ENCODE measurements around the gene CAPN10.

Gene CAPN10

DNA sequence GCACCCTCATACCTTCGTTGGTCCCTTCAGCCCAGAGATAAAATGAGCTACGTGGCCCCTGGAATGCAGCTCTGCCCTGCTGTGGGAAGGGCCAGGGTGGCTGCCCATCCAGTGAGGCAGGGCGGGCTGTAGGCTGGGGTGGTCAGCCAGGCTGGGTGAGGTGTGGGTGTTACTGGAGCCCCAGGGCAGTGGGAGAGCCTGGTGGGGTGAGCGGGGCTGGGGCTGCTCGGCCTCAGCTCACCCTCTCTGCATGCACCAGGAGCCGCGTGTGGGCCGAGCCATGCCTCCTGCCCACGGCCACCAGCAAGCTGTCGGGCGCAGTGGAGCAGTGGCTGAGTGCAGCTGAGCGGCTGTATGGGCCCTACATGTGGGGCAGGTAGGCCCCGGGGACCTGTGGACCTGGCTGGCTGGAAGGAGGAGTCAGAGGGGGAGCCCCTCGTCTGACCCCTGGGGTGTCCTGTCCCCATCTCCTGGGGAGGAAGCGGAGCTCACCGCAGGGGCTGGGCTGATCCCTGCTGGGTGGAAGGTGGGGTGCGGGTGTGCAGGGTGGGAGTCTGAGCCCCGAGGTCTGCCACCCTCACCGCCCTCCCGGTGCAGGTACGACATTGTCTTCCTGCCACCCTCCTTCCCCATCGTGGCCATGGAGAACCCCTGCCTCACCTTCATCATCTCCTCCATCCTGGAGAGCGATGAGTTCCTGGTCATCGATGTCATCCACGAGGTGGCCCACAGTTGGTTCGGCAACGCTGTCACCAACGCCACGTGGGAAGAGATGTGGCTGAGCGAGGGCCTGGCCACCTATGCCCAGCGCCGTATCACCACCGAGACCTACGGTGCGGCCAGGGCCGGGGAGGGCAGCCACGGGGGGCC, 12.8 kb upstream of the CAPN10 start:
- TF ChIP-seq ZFX (IDR thresholded peaks at IDR 0.05): no peak
- TF ChIP-seq, protein P1, sequence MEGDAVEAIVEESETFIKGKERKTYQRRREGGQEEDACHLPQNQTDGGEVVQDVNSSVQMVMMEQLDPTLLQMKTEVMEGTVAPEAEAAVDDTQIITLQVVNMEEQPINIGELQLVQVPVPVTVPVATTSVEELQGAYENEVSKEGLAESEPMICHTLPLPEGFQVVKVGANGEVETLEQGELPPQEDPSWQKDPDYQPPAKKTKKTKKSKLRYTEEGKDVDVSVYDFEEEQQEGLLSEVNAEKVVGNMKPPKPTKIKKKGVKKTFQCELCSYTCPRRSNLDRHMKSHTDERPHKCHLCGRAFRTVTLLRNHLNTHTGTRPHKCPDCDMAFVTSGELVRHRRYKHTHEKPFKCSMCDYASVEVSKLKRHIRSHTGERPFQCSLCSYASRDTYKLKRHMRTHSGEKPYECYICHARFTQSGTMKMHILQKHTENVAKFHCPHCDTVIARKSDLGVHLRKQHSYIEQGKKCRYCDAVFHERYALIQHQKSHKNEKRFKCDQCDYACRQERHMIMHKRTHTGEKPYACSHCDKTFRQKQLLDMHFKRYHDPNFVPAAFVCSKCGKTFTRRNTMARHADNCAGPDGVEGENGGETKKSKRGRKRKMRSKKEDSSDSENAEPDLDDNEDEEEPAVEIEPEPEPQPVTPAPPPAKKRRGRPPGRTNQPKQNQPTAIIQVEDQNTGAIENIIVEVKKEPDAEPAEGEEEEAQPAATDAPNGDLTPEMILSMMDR (conservative IDR thresholded peaks at IDR 0.05): no peak
- H3K27ac ChIP-seq: no peak overlapping the region

DNA sequence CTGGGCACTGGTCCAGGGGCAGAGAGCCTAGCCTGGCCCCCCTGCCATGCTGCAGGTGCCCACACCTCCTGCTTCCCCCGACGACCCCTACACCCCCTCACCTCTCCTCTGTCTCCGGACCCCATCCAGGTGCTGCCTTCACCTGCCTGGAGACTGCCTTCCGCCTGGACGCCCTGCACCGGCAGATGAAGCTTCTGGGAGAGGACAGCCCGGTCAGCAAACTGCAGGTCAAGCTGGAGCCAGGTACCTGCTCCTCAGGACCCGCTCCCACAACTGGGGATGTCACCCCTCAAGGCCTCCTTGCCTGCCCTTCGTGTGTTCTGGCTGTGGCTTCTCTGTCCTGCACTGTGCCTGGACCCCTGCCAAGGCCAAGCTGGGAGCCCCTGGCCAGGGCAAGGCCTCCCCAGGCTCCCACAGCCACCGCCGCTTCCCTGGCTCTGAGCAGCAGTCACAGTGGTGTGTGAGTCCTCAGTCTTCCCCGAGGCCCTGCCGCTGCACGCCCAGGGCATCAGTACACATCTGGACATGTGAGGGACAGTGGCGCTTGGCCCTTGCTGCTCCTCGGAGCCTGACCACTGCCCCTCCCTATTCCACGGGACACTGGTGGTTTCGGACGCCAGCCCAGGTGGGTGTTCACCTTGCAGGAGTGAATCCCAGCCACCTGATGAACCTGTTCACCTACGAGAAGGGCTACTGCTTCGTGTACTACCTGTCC, 12.0 kb upstream of the CAPN10 start:
- TF ChIP-seq ZFX (IDR thresholded peaks at IDR 0.05): no peak
- TF ChIP-seq, protein P1 (conservative IDR thresholded peaks at IDR 0.05): no peak

DNA sequence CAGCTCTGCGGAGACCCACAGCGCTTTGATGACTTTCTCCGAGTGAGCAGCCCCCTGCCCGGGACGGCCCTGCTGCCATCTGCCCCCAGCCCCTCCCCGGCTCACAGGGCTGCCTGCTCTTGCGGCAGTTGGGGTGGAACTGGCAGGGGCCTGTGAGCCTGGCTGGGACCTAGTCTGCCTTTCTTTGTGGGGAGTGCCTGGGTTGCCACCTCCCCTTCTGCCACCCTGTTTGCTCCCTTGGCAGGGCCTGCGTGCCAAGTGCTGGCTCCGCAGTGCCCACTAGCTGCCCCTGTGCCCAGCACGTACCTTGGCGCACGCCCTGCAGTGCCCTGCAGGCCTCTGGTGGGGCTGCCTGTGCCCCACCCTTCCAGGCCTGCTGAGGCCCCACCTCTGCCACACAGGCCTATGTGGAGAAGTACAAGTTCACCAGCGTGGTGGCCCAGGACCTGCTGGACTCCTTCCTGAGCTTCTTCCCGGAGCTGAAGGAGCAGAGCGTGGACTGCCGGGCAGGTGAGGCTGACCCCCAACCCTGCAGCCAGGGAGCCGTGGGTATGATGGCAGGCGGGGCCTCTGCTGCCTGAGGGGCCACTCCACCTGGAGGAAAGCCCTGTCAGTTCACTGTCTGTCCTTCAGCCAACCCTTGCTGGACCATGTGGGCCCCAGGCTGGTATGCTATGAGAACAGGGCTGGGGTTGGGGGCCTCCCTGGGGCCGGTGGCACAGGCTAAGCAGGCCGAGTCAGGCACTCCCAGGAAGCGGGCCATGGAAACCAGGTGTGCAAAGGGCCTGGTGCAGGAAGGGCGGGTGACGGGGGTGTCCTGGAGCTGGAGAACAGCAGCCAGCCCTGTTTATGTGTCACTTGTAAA, 11.2 kb upstream of the CAPN10 start:
- TF ChIP-seq ZFX (IDR thresholded peaks at IDR 0.05): no peak
- TF ChIP-seq, protein P1 (conservative IDR thresholded peaks at IDR 0.05): no peak
- no peak overlapping the region for H3K27ac ChIP-seq

More for the DNA sequence above, 12.0 kb upstream of the CAPN10 start:
- no peak overlapping the region for H3K27ac ChIP-seq

DNA sequence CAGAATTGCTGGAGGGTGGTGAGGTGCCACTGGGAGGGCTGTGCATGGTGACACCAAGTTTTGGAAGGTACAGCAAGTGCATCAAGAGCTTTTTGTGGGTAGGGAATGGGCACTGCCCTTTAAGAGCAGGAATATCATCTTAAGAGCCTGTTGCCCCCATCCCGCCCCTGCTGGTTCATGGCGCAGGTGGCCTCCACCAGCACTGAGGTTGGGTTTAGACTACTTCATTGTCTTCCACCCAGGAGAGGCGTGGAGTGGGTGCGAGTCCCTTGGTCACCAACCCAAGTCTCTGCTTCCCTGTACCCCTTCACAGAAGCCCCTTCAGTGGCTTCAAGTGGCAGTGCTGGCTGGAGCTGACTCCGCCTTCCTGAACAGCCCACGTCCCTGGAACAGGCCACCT, 10.5 kb upstream of the CAPN10 start:
- no peak overlapping the region for H3K27ac ChIP-seq
- TF ChIP-seq, protein P1 (conservative IDR thresholded peaks at IDR 0.05): no peak
- no peak for TF ChIP-seq ZFX (IDR thresholded peaks at IDR 0.05)

DNA sequence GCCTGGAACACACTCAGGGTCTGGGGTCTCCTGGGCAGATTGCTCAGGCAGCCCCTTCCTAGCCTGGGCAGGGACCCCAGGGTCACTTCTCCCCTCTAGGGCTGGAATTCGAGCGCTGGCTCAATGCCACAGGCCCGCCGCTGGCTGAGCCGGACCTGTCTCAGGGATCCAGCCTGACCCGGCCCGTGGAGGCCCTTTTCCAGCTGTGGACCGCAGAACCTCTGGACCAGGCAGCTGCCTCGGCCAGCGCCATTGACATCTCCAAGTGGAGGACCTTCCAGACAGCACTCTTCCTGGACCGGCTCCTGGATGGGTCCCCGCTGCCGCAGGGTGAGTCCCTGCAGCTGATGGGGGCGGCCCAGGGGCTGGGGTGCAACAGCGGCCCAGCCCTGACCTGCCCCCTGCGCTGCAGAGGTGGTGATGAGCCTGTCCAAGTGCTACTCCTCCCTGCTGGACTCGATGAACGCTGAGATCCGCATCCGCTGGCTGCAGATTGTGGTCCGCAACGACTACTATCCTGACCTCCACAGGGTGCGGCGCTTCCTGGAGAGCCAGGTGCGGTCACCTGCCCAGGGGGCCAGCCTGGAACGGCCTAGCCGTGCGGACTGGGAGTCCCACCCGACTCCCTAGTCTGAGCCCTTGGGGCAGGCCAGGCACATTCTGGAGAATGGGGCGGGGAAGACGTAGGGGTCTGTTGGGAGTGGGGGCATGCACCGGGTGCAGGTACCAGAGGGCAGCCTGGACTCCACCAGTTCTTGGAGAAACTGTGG, 9.9 kb upstream of the CAPN10 start:
- no peak overlapping the region for H3K27ac ChIP-seq
- TF ChIP-seq, protein P1 (conservative IDR thresholded peaks at IDR 0.05): no peak

DNA sequence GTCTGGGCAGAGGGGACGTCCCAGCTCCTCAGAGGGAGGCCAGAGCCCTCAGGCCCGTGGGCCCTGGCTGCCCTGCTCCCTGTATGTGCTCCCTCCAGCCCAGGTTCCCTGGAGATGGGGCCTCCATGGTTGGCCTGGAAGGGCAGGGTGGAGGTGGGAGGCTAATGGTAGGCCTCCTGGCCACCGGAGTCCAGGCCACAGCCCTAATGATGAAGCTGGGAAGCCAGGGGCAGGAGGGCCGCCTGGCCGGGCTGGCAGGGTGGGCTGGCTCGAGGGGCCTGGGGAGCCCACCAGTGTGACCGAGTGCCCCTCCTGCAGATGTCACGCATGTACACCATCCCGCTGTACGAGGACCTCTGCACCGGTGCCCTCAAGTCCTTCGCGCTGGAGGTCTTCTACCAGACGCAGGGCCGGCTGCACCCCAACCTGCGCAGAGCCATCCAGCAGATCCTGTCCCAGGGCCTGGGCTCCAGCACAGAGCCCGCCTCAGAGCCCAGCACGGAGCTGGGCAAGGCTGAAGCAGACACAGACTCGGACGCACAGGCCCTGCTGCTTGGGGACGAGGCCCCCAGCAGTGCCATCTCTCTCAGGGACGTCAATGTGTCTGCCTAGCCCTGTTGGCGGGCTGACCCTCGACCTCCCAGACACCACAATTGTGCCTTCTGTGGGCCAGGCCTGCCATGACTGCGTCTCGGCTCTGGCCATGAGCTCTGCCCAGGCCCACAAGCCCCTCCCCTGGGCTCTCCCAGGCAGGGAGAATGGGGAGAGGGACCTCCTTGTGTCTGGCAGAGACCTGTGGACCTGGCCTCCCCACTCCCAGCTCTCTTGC, 9.0 kb upstream of the CAPN10 start:
- no peak overlapping the region for H3K27ac ChIP-seq
- TF ChIP-seq, protein P1 (conservative IDR thresholded peaks at IDR 0.05): no peak
- TF ChIP-seq ZFX (IDR thresholded peaks at IDR 0.05): no peak

All from C4-2B (cell line).